HPDE6-E6E7 (cell line): ENCODE data around the gene MAP3K8.
"Not testable (repeated sequence)": the region's sequence is repeated elsewhere in the genome, so short reads cannot be mapped to it uniquely, and the experiment has no call there.

ENCODE experiments used
- DNase-seq: peaks from one replicate; pipeline ENCODE4 v3.0.0; 2011; ENCODE audit warnings: missing footprints; ENCODE audit errors: extremely low spot score

The MAP3K8 gene

DNA sequence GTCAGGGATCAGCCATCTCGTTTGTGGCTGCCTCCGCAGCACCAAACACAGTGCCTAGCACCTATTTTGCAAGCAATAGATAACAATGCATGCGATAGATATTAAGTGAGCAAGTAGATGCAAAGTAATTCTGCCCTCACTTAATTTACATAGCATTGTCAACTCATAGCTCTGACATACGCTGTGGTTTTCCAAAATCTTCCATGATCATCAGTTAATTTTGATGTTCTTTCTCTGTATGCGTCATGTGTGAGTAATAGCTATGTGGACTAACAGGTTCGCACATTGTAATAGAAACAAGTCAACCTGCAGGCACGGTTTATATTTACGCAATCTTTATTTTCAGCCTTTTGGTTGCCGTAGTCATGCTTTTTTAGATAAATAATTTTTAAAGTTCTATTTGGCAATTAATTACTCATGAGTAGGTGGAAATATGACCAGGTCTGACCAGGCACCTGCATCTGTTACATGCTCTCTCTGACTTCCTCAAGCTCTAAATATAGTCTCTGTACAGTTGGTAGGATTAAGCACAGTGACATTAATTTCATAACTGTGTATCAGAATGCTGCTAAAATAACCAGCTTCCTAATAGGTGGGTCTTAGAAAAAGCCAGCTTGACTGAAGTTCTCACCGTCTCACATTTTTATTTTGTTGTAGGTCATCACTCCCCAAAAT lies 13.3 kb downstream of the MAP3K8 start:
- no peak for DNase-seq

DNA sequence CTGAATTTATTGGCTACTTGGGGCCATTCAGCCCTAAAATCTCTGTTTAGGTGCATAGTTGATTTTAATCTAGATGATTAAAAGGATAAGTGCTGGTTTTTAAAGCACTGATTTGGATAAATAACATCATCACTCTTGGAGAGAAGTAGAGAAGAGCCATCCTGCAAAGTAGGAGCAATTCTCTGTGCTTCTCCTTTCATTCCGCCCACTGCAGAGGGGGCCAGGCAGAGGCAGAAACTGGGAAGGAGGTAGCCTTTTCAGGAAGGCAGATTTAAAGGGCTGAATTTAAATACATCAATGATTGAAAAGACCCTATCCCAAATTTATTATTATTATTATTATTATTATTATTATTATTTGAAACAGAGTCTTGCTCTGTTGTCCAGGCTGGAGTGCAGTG lies 14.1 kb downstream of the MAP3K8 start:
- DNase-seq: no peak

GRCh38 chr10:30453764-30454527 lies 20.0 kb downstream of the MAP3K8 start:
- no peak for DNase-seq

DNA sequence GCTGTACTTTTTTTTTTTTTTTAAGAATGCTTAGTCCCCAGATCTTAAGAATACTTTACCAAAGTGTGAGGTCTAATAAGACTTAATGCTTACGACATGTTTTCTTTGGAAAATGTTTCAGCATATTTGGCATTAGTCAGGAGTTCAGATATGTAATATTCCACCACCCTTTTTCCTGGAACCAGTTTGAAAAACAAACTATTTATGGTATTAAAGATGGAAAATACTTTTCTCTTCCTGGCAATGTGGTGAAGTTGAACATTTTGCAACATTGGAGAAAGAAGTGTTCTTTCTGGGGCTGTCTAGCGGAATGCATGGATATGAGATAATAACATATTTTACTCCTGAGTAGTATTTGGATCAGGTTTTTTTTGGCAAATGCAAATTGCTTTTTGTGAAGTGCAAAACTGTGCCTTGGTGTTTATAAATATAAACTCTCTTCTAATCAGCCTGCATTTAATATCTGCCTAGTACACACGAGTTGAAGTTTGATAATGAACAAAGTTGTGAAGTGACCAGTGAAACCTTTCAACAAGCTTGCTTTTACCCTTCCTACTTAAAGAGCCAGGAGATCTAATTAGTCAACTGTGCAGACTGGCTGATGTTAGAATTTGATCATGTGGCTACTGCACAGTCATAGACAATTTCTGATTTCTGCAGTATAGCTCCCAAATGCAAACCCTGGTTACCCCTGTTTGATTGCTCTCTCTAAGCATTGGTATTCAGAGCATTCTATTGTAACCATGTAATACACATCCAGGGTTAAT lies 20.9 kb downstream of the MAP3K8 start:
- no peak for DNase-seq

DNA sequence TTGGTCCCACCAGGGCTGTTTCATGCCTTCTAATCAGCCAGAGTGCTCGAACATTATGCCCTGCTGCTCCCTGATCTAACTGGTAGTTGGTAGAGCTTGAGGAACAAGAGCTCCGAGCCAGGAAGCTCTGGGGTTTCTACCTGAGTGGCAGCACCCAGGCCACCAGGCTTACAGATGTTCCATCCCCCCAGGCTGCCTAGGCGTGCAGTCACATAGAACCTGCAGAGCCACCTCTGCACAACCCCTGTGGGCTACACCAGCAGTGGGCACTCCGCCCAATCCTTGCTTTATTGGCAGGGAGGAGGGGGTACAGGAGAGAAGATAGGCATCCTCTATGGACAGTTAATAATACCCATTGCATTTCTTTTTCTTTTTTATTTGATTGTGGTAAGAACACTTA lies 21.8 kb downstream of the MAP3K8 start:
- no peak for DNase-seq

DNA sequence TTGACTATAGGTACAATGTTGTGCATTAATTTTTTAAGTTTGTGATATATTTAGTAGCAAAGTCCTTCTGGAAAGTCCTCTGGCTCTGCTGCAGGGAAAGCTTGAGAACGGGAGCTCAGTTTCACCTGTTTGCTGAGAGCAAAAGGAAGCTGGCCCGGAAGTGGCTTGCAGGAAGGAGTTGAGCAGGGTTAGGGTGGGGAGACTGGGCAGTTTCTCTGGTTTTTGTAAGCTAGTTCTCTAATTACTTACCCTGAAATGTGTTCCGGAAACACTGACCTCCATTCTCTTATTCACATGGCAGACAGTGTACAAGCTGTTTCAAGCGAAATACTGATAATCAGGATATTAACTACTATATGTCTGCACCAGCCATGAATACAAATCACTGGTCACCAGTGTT lies 22.3 kb downstream of the MAP3K8 start:
- no peak for DNase-seq

GRCh38 chr10:30459283-30459682 lies 25.3 kb downstream of the MAP3K8 start:
- DNase-seq: no peak

DNA sequence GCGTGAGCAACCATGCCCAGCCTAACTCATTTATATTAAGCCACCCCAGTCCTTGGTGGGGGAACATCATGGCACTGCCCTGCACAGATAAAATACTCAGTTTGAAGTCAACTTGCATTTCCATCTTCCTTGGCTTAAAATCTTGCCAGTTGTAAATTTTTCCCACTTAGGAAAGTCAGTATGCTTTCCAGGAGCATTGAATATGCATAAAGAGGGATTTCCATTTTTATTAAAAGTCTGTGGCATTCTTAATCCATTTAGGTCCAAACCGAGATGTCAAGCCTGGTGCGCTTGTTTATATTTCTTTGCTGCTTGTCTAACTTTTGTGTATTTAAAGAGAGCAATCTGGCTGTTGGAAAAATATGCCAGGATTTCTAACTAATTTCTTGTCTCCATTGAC lies 26.1 kb downstream of the MAP3K8 start:
- no peak for DNase-seq

GRCh38 chr10:30462513-30462912 lies 28.5 kb downstream of the MAP3K8 start:
- no peak for DNase-seq

DNA sequence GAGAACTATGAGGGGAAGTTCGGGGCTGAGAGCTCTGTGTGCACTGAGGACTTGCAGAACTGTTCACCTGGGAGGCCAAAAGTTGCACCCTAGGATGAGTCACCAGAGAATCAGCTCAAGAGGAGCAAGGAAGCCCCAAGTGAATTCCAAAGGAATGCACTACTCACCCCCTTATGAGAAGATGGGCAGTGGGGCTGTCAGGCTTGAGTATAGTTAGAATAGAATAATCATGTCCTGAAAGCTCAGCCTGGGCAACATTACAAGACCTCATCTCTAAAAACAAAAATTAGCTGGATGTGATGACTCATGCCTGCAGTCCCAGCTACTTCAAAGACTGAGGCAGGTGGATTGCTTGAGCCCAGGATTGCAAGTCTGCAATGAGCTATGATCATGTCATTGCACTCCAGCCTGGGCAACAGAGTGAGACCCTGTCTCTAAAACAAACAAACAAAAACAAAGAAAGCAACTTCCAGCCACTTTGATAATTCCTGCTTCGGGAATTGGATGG lies 30.0 kb downstream of the MAP3K8 start:
- DNase-seq: no peak

DNA sequence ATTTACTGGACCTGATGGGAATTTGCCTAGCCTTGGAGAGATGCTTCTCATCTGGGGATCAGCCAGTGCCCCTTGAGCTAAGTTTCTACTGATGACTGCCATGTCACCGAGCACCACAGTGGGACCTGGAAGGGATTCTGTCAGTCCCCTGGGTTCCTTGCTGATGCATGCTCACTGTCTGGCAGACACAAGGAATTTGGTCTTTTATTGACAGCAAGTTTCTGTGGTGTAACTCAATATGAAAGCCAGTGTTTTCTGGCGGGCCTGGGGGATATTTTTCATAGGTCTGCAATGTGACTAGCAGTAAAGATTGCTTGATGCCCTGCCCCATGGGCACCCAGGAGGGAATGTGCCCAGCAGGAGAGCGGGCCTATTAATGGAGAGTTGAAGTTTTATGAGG lies 30.7 kb downstream of the MAP3K8 start:
- DNase-seq: no peak

DNA sequence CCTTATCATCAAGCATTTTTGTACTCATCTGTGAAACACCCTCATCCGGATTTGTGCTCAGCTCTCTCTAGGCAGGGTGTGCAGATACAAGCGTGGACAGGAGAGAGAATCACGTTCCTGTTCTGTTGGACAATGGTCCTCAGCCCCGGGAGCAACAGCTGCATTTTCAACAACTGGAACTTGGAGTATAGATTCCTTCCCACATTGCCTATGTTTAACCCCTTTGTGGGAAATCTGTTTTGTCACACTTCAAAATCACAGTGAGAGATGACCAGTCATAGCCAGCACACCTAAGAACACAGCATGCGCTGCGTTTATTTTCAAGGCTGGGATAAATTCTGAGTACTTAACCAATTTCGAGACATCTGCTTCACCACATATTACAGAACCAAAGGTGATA lies 32.5 kb downstream of the MAP3K8 start:
- DNase-seq: no peak

- DNase-seq: no peak
Observed at GRCh38 chr10:30467651-30468338, 33.8 kb downstream of the MAP3K8 start.

GRCh38 chr10:30472414-30473155 lies 38.6 kb downstream of the MAP3K8 start:
- no peak for DNase-seq

GRCh38 chr10:30475515-30475914 lies 41.5 kb downstream of the MAP3K8 start:
- DNase-seq: not testable (repeated sequence)

- DNase-seq: no peak
Observed at GRCh38 chr10:30476511-30477155, 42.6 kb downstream of the MAP3K8 start.

DNA sequence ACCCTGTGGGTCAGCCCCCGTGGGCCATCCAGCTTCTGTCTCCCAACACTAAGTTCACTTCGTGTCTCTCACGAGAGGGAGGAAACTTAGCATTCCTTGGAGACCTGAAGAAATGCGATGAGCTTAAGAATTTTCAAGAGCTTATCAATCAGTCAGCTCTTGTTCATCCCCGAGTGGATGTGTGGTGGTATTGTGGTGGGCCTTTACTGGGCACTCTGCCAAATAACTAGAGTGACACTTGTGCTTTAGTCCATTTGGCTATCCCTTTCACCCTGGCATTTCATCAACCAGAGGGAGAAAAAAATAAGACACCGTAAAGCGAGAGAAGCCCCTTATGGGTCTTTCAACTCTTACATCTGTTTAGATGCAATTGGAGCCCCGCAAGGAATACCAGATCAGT lies 45.5 kb downstream of the MAP3K8 start:
- not testable (repeated sequence) for DNase-seq

DNA sequence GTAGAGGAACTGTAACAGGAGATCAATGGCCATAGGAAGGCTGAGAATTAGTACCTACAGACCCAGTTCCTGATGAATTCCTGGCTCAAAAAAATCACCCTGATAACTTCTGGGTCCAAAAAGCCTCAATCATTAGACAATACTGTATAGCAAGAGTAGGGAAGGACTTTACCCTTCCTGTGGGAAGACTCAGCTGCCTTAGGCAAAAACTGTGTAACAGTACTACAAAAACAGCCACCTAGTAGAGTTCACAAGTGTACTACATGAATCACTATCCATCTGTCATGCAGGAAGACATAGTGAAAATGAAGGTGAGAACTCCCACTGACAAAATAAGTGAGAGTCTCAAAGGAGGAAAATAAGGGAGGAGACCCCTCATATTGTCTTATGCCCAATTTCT lies 47.6 kb downstream of the MAP3K8 start:
- DNase-seq: no peak

- no peak for DNase-seq
Observed at GRCh38 chr10:30488316-30488715, 54.3 kb downstream of the MAP3K8 start.

DNA sequence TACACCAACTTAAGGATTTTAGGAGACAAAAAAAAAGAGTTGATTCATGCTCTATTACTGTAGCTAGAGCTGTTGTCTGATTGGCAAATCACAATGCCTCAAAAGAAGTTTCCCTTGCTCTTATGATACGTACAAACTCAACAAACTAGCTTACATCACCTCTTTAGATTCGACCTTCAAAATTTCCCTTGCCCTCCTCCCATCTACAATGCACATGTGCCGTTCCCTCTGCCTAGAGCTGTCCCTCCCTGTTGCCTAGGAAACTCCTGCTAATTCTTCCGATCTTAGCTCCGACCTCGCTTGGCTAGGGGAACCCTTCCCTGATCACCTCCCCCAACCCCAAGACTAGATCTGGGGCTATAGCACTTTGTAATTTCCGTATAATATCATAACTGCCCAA lies 55.4 kb downstream of the MAP3K8 start:
- no peak for DNase-seq
